Activated naive CD8-positive, alpha-beta T cell treated with anti-CD3 and anti-CD28 coated beads, Interleukin-2, amount 50 U/mL, for 24 hours (primary cell): ENCODE measurements around the gene GNL3.

ENCODE experiments used
- ATAC-seq: fragments of 150-1000 bp; cut with Tn5 transposase; one replicate; pipeline ENCODE4 v1.10.0; 2021
- DNase-seq: peaks from one replicate; pipeline ENCODE4 v3.0.0; 2021
- H3K27ac Mint-ChIP-seq: one replicate; pipeline ENCODE4 v1.8.0; 2021; ENCODE audit warnings: mild to moderate bottlenecking, mixed read lengths
- H3K27me3 Mint-ChIP-seq: one replicate; pipeline ENCODE4 v1.8.0; 2021; ENCODE audit warnings: mixed read lengths
- H3K36me3 Mint-ChIP-seq: one replicate; pipeline ENCODE4 v1.8.0; 2021; ENCODE audit warnings: low read depth, mixed read lengths
- H3K4me1 Mint-ChIP-seq: one replicate; pipeline ENCODE4 v1.8.0; 2021; ENCODE audit warnings: mixed read lengths
- H3K4me3 Mint-ChIP-seq: one replicate; pipeline ENCODE4 v1.8.0; 2021; ENCODE audit warnings: mild to moderate bottlenecking, moderate library complexity, mixed read lengths
- H3K9me3 Mint-ChIP-seq: one replicate; pipeline ENCODE4 v1.8.0; 2021; ENCODE audit warnings: mixed read lengths

GNL3 gene

GRCh38 chr3:52703341-52703740 is 17.5 kb downstream of the GNL3 start:
- no peaks in the 10 kb centered on the region for H3K27me3 Mint-ChIP-seq
- no peaks in the 10 kb centered on the region for H3K9me3 Mint-ChIP-seq
- peaks cover 32% of the 10 kb centered on the region for H3K4me1 Mint-ChIP-seq
- peak overlapping the region; percentile 94 for H3K4me3 Mint-ChIP-seq
- peaks cover 16% of the 10 kb centered on the region for H3K36me3 Mint-ChIP-seq
- no peak for ATAC-seq
- no peak for DNase-seq
- no peak overlapping the region for H3K27ac Mint-ChIP-seq

GRCh38 chr3:52704611-52705437 is 19.0 kb downstream of the GNL3 start:
- peaks cover 23% of the 10 kb centered on the region for H3K36me3 Mint-ChIP-seq
- peak overlapping the region; percentile 90 for H3K27ac Mint-ChIP-seq
- no peaks in the 10 kb centered on the region for H3K27me3 Mint-ChIP-seq
- peak; percentile 39 for DNase-seq
- peak overlapping the region; percentile 94 for H3K4me3 Mint-ChIP-seq
- H3K4me1 Mint-ChIP-seq, result peaks cover 37% of the 10 kb centered on the region
- no peaks in the 10 kb centered on the region for H3K9me3 Mint-ChIP-seq
- ATAC-seq, result peak; percentile 27

DNA sequence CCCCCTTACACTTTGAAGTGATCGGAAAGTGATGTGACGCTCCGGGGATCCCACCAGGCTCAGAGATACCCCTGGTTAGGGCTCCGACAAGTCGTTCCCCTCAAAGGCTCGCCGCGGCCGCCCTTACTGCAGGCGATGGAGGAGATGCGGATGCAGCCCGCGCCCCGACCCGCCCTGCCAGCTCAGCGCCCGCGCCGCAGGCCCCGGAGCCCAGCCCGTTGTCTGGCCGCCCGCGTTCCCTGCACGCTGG is 19.5 kb downstream of the GNL3 start:
- ATAC-seq, result no peak
- H3K9me3 Mint-ChIP-seq, result no peaks in the 10 kb centered on the region

GRCh38 chr3:52705688-52706686 is 20.2 kb downstream of the GNL3 start, which contains the start of the genes GLT8D1 and SPCS1:
GLT8D1 (minus strand) TSS chr3:52705791; CDS start chr3:52700460, 5,331 bp downstream.
SPCS1 (plus strand) TSS chr3:52706106; CDS start chr3:52706247, 141 bp downstream.
- Mint-ChIP-seq H3K4me1 (peaks cover 37% of the 10 kb centered on the region), H3K4me3 (peak within 1 kb of the TSS; percentile 94), H3K36me3 (peaks cover 19% of the 10 kb centered on the region), H3K27me3 (no peaks in the 10 kb centered on the region), H3K27ac (peak within 1 kb of the TSS; percentile 90), H3K9me3 (no peaks in the 10 kb centered on the region)
- ATAC-seq, result peak; percentile 94
- peak; percentile 87 for DNase-seq

More for the DNA sequence above, 19.5 kb downstream of the GNL3 start:
- Mint-ChIP-seq H3K36me3 (peaks cover 19% of the 10 kb centered on the region), H3K4me1 (peaks cover 37% of the 10 kb centered on the region), H3K27ac (peak overlapping the region; percentile 90), H3K27me3 (no peaks in the 10 kb centered on the region), H3K4me3 (peak overlapping the region; percentile 94)
- DNase-seq, result no peak

- H3K27me3 Mint-ChIP-seq, result no peaks in the 10 kb centered on the region
- no peaks in the 10 kb centered on the region for H3K9me3 Mint-ChIP-seq
- H3K27ac Mint-ChIP-seq, result peak overlapping the region; percentile 68
- peaks cover 23% of the 10 kb centered on the region for H3K36me3 Mint-ChIP-seq
- ATAC-seq (no peak), DNase-seq (no peak)
- H3K4me1 Mint-ChIP-seq, result peaks cover 37% of the 10 kb centered on the region
- H3K4me3 Mint-ChIP-seq, result peak overlapping the region; percentile 94
Observed at GRCh38 chr3:52707585-52707984, 21.8 kb downstream of the GNL3 start.

DNA sequence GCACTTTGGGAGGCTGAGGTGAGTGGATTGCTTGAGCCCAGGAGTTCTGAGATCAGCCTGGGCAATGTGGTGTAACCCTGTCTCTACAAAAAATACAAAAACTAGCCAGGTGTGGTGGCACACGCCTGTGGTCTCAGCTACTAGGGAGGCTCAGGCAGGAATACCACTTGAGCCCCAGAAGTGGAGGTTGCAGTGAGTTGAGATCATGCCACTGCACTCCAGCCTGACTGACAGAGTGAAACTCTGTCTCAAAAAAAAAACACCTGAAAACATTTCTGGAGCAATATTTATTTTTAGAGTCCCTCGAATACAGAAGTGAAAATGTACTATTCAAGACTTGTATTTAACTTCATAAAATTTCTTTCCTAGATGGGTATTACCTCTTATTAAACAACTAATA is 24.7 kb downstream of the GNL3 start:
- DNase-seq, result no peak
- H3K36me3 Mint-ChIP-seq, result peaks cover 25% of the 10 kb centered on the region

GRCh38 chr3:52712291-52713212 is 26.7 kb downstream of the GNL3 start:
- ATAC-seq, result no peak

More for the DNA sequence above, 24.7 kb downstream of the GNL3 start:
- H3K9me3 Mint-ChIP-seq, result no peaks in the 10 kb centered on the region
- H3K4me1 Mint-ChIP-seq, result peaks cover 20% of the 10 kb centered on the region
- ATAC-seq, result no peak
- no peak overlapping the region for H3K27ac Mint-ChIP-seq
- no peaks in the 10 kb centered on the region for H3K27me3 Mint-ChIP-seq
- H3K4me3 Mint-ChIP-seq, result no peak overlapping the region

DNA sequence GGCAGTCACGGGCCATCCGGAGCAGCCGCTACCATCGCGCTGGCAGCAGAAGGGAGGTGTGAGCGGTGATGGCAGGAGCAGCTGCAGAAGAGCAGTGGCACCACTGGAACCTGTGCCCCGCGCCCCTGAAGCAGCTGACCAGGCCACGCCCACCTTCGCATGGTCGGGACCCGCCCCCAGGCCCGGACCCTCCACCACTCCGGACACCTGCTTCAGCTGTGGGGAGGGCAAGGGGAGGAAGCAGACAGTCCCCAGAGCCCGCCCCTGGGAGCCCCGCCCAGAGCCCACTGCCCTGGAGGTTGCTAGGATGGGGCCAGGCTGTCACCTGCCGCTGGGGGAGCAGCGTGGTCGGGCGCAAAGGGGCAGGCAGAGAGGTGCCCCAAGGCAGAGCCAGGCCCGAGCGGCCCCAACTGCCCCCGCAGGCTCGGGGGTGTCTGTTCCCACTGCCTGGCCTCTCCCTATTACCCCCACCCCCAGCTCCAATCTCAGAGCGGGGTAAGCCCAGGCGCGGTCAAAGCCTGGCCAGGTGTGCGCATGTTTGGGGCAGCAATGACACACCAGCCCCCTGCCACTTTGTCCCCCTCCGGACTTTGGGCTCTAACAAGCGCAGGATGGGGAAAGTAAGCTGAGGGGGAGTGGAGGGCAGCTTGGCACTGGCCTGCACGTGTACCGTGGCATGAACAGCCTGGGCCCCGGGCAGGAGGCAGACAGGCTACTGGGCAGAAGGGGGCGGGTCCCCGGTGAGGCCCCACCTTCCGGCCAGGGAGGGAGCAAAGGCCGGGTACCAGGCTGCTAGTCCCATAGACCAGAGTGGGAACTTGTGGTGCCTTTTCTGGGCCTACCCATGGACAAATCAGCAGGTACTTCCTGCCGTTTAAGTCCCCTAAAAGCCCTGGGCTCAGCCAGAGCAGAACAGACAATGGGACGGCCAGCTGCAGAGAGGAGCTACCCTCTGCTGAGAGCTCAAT is 28.8 kb downstream of the GNL3 start:
- H3K4me1 Mint-ChIP-seq, result peaks cover 2% of the 10 kb centered on the region
- peaks cover 18% of the 10 kb centered on the region for H3K36me3 Mint-ChIP-seq
- ATAC-seq (no peak), DNase-seq (no peak)
- no peaks in the 10 kb centered on the region for H3K9me3 Mint-ChIP-seq
- H3K27ac Mint-ChIP-seq, result no peak overlapping the region
- H3K4me3 Mint-ChIP-seq, result no peak overlapping the region
- H3K27me3 Mint-ChIP-seq, result no peaks in the 10 kb centered on the region

More at GRCh38 chr3:52712291-52713212, 26.7 kb downstream of the GNL3 start:
- Mint-ChIP-seq H3K27me3 (no peaks in the 10 kb centered on the region), H3K4me3 (no peak overlapping the region), H3K4me1 (peaks cover 13% of the 10 kb centered on the region), H3K36me3 (peaks cover 22% of the 10 kb centered on the region), H3K27ac (no peak overlapping the region), H3K9me3 (no peaks in the 10 kb centered on the region)
- DNase-seq, result no peak

DNA sequence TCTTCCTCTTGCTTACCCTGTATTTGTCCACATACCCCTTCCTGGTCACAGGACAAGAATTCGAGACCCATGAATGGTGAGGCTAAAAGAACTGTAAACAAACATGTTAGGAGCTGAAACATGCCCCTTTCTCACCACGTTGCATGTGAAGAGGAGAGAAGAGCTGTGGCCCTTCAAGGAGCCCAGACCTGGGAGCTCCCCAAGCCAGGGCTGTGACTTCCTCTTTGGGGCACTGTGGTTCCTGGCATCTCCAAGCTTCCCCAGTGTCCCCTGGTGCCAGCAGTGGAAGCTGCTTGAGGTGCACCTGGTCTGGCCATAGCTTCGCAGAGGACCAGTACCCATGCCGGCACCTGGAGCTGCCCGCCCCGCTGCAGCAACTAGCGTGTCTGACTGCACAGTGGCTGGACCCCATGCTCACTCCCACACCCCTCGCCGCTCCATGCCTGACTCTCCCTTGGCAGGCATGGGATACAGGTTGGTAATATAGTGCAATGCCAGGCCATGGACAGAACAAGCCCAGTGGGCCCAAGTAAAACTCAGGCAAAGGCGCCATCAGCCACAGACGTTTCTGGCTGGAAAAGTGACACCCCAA is 30.0 kb downstream of the GNL3 start:
- no peak overlapping the region for H3K27ac Mint-ChIP-seq
- DNase-seq, result no peak
- H3K4me3 Mint-ChIP-seq, result no peak overlapping the region
- peaks cover 10% of the 10 kb centered on the region for H3K4me1 Mint-ChIP-seq
- H3K27me3 Mint-ChIP-seq, result no peaks in the 10 kb centered on the region
- H3K9me3 Mint-ChIP-seq, result no peaks in the 10 kb centered on the region
- H3K36me3 Mint-ChIP-seq, result peaks cover 17% of the 10 kb centered on the region
- no peak for ATAC-seq

DNA sequence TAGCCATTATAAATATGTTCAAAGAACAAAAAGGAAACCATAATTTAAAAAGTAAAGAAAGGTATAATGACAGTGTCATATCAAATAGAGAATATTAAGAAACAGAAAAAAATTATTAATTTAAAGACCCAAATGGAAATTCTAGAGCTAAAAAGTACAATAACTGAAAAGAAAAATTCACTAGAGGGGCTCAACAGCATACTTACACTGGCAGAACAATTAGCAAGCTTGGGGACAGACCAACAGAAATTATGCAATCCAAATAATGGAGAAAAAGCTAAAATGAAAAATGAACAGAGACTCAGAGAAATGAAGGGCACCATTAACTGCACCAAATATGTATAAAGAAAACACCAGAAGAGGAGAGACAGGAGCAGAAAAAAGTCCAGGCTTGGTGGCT is 33.8 kb downstream of the GNL3 start:
- no peak for ATAC-seq
- no peak for DNase-seq
- Mint-ChIP-seq H3K9me3 (no peaks in the 10 kb centered on the region), H3K36me3 (peaks cover 11% of the 10 kb centered on the region), H3K4me1 (peaks cover 28% of the 10 kb centered on the region), H3K27ac (no peak overlapping the region), H3K4me3 (no peak overlapping the region), H3K27me3 (no peaks in the 10 kb centered on the region)

GRCh38 chr3:52721002-52721729 is 35.3 kb downstream of the GNL3 start:
- Mint-ChIP-seq H3K27ac (peak overlapping the region; percentile 40), H3K36me3 (peaks cover 11% of the 10 kb centered on the region), H3K4me3 (peak overlapping the region; percentile 9), H3K27me3 (no peaks in the 10 kb centered on the region), H3K4me1 (peaks cover 28% of the 10 kb centered on the region), H3K9me3 (no peaks in the 10 kb centered on the region)
- DNase-seq (no peak), ATAC-seq (peak; percentile 28)

DNA sequence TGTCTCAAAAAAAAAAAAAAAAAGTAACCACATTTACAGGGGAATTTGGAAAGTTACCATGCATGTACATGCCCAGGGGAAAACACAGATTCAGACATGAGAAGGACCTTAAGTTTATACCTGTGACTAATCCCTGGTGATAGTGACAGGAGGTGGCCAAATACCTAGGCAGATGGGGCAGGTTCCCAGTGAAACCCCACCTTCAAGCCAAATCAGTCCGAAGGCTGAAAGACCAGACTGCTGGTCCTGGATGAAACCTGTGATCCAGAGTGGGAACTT is 35.8 kb downstream of the GNL3 start:
- DNase-seq, result no peak
- Mint-ChIP-seq H3K4me1 (peaks cover 28% of the 10 kb centered on the region), H3K27ac (peak overlapping the region; percentile 40), H3K27me3 (no peaks in the 10 kb centered on the region), H3K36me3 (peaks cover 11% of the 10 kb centered on the region), H3K4me3 (no peak overlapping the region), H3K9me3 (no peaks in the 10 kb centered on the region)
- peak; percentile 46 for ATAC-seq
